DND-41 (cell line): ENCODE data around the gene GGT5.

ENCODE experiments used
- ATAC-seq: fragments of 200-7000 bp; cut with Tn5 transposase; 3 replicates; pipeline ENCODE4 v1.9.1; 2021; ENCODE audit warnings: low read depth; ENCODE audit not compliant: insufficient read depth
- DNase-seq: peaks from one replicate; pipeline ENCODE4 v3.0.0-alpha.2; 2020
- H2AFZ ChIP-seq: 2 replicates; pipeline ENCODE4 v1.6.0; 2012; ENCODE audit warnings: low read depth, low read length
- H3K27ac ChIP-seq: 2 replicates; pipeline ENCODE4 v1.5.1; 2012; ENCODE audit warnings: low read length, inconsistent platforms
- H3K27me3 ChIP-seq: fragments of 200-600 bp; sonication (generic); 2 replicates; pipeline ENCODE4 v1.6.0; 2012; ENCODE audit warnings: low read length, mild to moderate bottlenecking, inconsistent platforms; ENCODE audit not compliant: insufficient read depth, poor library complexity
- H3K36me3 ChIP-seq: 2 replicates; pipeline ENCODE4 v1.5.1; 2012; ENCODE audit warnings: low read length, inconsistent platforms; ENCODE audit not compliant: insufficient read depth
- H3K4me1 ChIP-seq: 2 replicates; pipeline ENCODE4 v1.5.1; 2012; ENCODE audit warnings: mild to moderate bottlenecking, low read length; ENCODE audit not compliant: insufficient read depth
- H3K4me2 ChIP-seq: 2 replicates; pipeline ENCODE4 v1.6.0; 2012; ENCODE audit warnings: mild to moderate bottlenecking, moderate library complexity, low read length, inconsistent platforms; ENCODE audit not compliant: insufficient read depth
- H3K4me3 ChIP-seq, 2 experiments: fragments of 200-600 bp in 1 of 2; shearing (Covaris generic) in 1 of 2; 2 replicates each; pipeline ENCODE4 v1.5.1; 2012 to 2016; ENCODE audit warnings: inconsistent platforms in 2 of 2, low read length in 2 of 2, mild to moderate bottlenecking in 2 of 2, low read depth in 1 of 2, moderate library complexity in 1 of 2
- H3K79me2 ChIP-seq: 2 replicates; pipeline ENCODE4 v1.6.0; 2012; ENCODE audit warnings: low read length, inconsistent platforms; ENCODE audit not compliant: insufficient read depth
- H3K9ac ChIP-seq: 2 replicates; pipeline ENCODE4 v1.6.0; 2012; ENCODE audit warnings: low read depth, mild to moderate bottlenecking, inconsistent platforms, low read length, moderate library complexity
- H3K9me3 ChIP-seq: 2 replicates; pipeline ENCODE4 v1.5.1; 2012; ENCODE audit warnings: low read length, moderate library complexity, mild to moderate bottlenecking, inconsistent platforms; ENCODE audit not compliant: insufficient read depth, severe bottlenecking
- H4K20me1 ChIP-seq: 2 replicates; pipeline ENCODE4 v1.6.0; 2012; ENCODE audit warnings: low read length; ENCODE audit not compliant: insufficient read depth
- CTCF ChIP-seq: IDR thresholded peaks from 2 replicates; pipeline ENCODE4 v1.5.1; 2012; ENCODE audit warnings: borderline replicate concordance, low read length, moderate library complexity, mild to moderate bottlenecking; ENCODE audit not compliant: poor library complexity, severe bottlenecking; ENCODE audit errors: extremely low read depth
- EZH2 ChIP-seq: IDR thresholded peaks from 3 replicates; pipeline ENCODE4 v1.6.1; 2012; ENCODE audit warnings: borderline replicate concordance, low read depth, mild to moderate bottlenecking, moderate library complexity, low read length, inconsistent platforms; ENCODE audit not compliant: severe bottlenecking

GGT5 gene

DNA sequence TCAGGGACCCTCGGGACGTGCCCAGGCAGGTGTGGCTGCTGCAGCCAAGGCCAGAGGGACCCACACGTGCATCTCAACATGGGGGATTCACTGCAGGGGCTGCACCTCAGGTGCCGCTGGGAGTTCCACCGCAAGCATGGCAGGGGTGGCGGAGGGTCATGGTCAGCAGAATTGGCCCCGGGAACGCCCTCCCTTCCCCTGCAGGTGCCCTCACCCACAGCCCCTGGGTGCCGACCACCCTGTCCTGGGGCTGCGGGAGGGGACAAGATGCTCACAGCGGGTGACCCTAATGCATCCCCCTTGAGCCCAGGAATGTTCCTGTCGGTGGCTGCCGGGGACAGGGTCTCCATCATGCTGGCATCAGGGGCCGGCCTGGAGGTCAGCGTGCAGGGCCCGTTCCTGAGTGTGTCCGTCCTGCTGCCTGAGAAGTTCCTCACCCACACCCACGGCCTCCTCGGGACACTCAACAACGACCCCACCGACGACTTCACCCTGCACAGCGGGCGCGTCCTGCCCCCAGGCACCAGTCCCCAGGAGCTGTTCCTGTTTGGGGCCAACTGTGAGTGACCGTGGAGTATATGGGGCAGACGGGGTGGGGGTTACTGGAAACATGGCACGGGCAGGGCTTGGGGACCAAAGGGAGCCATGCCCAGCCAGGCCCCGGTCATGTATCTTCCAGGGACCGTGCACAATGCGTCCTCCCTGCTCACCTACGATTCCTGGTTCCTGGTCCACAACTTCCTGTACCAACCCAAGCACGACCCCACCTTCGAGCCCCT is 57.8 kb downstream of the GGT5 start:
- Histone ChIP-seq H4K20me1 (peaks cover 6% of the 10 kb centered on the region; the same call in 1 of the 2 replicates), H3K4me3 (no peak overlapping the region), H3K36me3 (no peaks in the 10 kb centered on the region), H3K4me1 (no peaks in the 10 kb centered on the region), H3K27ac (no peak overlapping the region), H3K27me3 (no peaks in the 10 kb centered on the region), H3K4me2 (no peak overlapping the region), H3K9me3 (no peaks in the 10 kb centered on the region), H3K9ac (no peak overlapping the region), H3K79me2 (no peaks in the 10 kb centered on the region), H2AFZ (no peak overlapping the region)
- ATAC-seq (no peak), DNase-seq (no peak)
- TF ChIP-seq CTCF (no peak), EZH2 (no peak)

DNA sequence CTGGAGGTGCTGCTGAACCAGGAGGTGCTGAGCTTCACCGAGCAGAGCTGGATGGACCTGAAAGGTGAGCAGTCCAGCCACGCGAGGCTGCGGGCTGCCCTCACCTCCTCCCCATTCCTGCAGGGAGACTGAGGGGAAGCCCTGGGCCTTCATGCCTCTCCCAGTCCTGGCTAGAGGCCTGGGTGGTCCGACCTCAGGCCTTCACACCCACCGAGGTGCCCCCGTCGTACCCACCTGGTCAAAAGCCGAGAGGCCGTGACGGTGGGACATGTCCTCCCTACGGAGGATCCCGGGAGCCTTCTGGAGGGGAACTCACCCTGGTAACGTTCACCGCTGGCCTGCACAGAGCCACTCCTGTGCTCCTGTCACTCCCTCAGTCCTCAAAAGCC is 58.5 kb downstream of the GGT5 start:
- no peak for TF ChIP-seq CTCF
- no peak for TF ChIP-seq EZH2
- Histone ChIP-seq H3K27ac (no peak overlapping the region), H2AFZ (no peak overlapping the region), H3K36me3 (no peaks in the 10 kb centered on the region), H3K9ac (no peak overlapping the region), H3K4me2 (no peak overlapping the region), H3K79me2 (no peaks in the 10 kb centered on the region), H3K4me3 (no peak overlapping the region), H3K27me3 (no peaks in the 10 kb centered on the region), H3K9me3 (no peaks in the 10 kb centered on the region), H3K4me1 (no peaks in the 10 kb centered on the region), H4K20me1 (peaks cover 6% of the 10 kb centered on the region; the same call in 1 of the 2 replicates)
- ATAC-seq = no peak
- DNase-seq = no peak

GRCh38 chr22:24185501-24186351 is 59.2 kb downstream of the GGT5 start:
- Histone ChIP-seq H3K79me2 (no peaks in the 10 kb centered on the region), H3K4me3 (no peak overlapping the region), H3K36me3 (no peaks in the 10 kb centered on the region), H3K9me3 (no peaks in the 10 kb centered on the region), H3K27ac (no peak overlapping the region), H4K20me1 (peaks cover 6% of the 10 kb centered on the region; the same call in 1 of the 2 replicates), H3K4me1 (no peaks in the 10 kb centered on the region), H3K9ac (no peak overlapping the region), H3K27me3 (no peaks in the 10 kb centered on the region), H3K4me2 (no peak overlapping the region), H2AFZ (no peak overlapping the region)
- no peak for TF ChIP-seq CTCF
- TF ChIP-seq EZH2 = no peak
- ATAC-seq (no peak), DNase-seq (no peak)
